Activated CD8-positive, alpha-beta T cell treated with anti-CD3 and anti-CD28 coated beads for 36 hours (primary cell): ENCODE data around the gene MKNK1. TPM values are rescaled to one million over a fixed set of nuclear protein-coding genes. Genes with fewer than 3 reads are reported as not detected.
A peak's percentile ranks its signal among the peaks of the same experiment; 100 is the strongest.

Experiments used
- ATAC-seq: fragments of 200-7000 bp; cut with Tn5 transposase; one replicate; pipeline ENCODE4 v1.10.0; 2021; ENCODE audit warnings: mild to moderate bottlenecking, moderate library complexity
- CTCF ChIA-PET: fragments of 350-600 bp; sonication (Branson Sonifier 250); formaldehyde crosslinking; loops from one replicate; lab custom pipeline; 2021; ENCODE audit warnings: antibody characterized with exemption; lab: Charles Lee
- POLR2A ChIA-PET: fragments of 350-600 bp; sonication (Branson Sonifier 250); formaldehyde crosslinking; loops from one replicate; lab custom pipeline; 2021; ENCODE audit warnings: antibody characterized with exemption; lab: Charles Lee
- DNase-seq: peaks from one replicate; pipeline ENCODE4 v3.0.0-alpha.2; 2020
- H3K27ac Mint-ChIP-seq: one replicate; pipeline ENCODE4 v1.8.0; 2021; ENCODE audit warnings: mild to moderate bottlenecking, mixed read lengths
- H3K27me3 Mint-ChIP-seq: one replicate; pipeline ENCODE4 v1.8.0; 2021; ENCODE audit warnings: mixed read lengths
- H3K36me3 Mint-ChIP-seq: one replicate; pipeline ENCODE4 v1.8.0; 2021; ENCODE audit warnings: low read depth, mixed read lengths
- H3K4me1 Mint-ChIP-seq: one replicate; pipeline ENCODE4 v1.8.0; 2021; ENCODE audit warnings: low read depth, mixed read lengths
- H3K4me3 Mint-ChIP-seq: one replicate; pipeline ENCODE4 v1.8.0; 2021; ENCODE audit warnings: mild to moderate bottlenecking, moderate library complexity, mixed read lengths
- H3K9me3 Mint-ChIP-seq: one replicate; pipeline ENCODE4 v1.8.0; 2021; ENCODE audit warnings: mixed read lengths
- intact Hi-C: fragments of 100-400 bp; cut with micrococcal nuclease; formaldehyde crosslinking; loops from one replicate; pipeline ENCODE4 v1.10.0; 2022
- total RNA-seq, 2 experiments: library from RNA; stranded (reverse); gene quantifications; one replicate each; pipeline ENCODE4 v1.2.3, GENCODE V29; 2021
- TF ChIP-seq, protein P1 (sequence below): fragments of 200-600 bp; IDR thresholded peaks from one replicate; pipeline ENCODE4 v1.8.0; 2022; ENCODE audit warnings: antibody characterized with exemption, mild to moderate bottlenecking

Gene MKNK1
- total RNA-seq, 2 experiments from 2014 or later, result 31.1 to 35.5 TPM

DNA sequence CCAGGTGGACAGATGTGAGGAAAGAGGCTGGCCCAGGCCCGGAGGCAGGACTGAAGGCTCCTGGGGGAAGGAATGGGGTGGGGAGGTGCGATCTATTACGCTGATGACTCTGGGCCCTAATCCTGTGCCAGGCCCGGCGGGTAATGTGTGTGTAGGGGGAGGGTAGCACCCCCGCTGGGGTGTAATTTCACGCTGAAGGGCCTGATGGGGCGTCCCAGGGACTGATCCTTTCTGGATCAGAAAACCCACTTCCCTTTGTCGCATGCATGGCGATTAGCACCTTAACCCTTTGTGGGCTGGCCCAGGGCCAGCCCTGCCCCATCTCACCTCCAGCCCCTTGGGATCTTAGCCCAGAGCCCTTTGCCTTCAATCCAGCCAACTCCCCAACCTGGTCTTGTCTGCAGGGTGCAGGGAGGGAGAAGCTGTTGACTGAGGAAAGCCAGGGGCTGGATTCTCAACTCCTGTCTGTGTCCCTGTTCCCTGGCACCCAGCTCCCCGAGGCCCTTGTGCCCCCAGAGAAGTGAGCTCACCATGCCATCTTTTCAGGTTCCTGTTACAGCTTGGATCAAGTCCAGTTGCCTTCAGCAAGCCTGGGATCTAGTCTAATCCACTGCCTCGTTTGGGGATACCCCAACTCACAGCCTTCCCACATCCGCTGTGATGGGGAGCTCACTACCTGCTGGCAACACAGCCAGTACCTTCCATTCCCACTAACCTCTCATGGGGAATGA, 78.7 kb downstream of the MKNK1 start:
- ATAC-seq, result no peak
- POLR2A ChIA-PET, result interaction anchor here (1.3 to 1.4 kb wide), 2 partner anchors 78 to 80 kb away, joined by 3 read pairs; no protein-coding TSS in a partner anchor
- peaks cover 35% of the 10 kb centered on the region for H3K27me3 Mint-ChIP-seq
- CTCF ChIA-PET, result interaction anchor here (0.7 to 6.6 kb wide), 10 partner anchors 8 to 200 kb away, joined by 3 to 128 read pairs (median 14); partner anchors contain the start of gene DMBX1
- no peak for DNase-seq
- H3K36me3 Mint-ChIP-seq, result no peaks in the 10 kb centered on the region
- H3K4me1 Mint-ChIP-seq, result peaks cover 28% of the 10 kb centered on the region
- H3K4me3 Mint-ChIP-seq, result no peak overlapping the region
- TF ChIP-seq, protein P1, sequence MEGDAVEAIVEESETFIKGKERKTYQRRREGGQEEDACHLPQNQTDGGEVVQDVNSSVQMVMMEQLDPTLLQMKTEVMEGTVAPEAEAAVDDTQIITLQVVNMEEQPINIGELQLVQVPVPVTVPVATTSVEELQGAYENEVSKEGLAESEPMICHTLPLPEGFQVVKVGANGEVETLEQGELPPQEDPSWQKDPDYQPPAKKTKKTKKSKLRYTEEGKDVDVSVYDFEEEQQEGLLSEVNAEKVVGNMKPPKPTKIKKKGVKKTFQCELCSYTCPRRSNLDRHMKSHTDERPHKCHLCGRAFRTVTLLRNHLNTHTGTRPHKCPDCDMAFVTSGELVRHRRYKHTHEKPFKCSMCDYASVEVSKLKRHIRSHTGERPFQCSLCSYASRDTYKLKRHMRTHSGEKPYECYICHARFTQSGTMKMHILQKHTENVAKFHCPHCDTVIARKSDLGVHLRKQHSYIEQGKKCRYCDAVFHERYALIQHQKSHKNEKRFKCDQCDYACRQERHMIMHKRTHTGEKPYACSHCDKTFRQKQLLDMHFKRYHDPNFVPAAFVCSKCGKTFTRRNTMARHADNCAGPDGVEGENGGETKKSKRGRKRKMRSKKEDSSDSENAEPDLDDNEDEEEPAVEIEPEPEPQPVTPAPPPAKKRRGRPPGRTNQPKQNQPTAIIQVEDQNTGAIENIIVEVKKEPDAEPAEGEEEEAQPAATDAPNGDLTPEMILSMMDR, result no peak
- no peak overlapping the region for H3K27ac Mint-ChIP-seq
- H3K9me3 Mint-ChIP-seq, result no peaks in the 10 kb centered on the region
- intact Hi-C loops, result no loop called here

- TF ChIP-seq, protein P1, result no peak
- H3K36me3 Mint-ChIP-seq, result no peaks in the 10 kb centered on the region
- no peaks in the 10 kb centered on the region for H3K9me3 Mint-ChIP-seq
- intact Hi-C loops, result no loop called here
- peaks cover 28% of the 10 kb centered on the region for H3K4me1 Mint-ChIP-seq
- no peak for DNase-seq
- H3K4me3 Mint-ChIP-seq, result no peak overlapping the region
- ChIA-PET CTCF (interaction anchor here (2.0 to 6.6 kb wide), 4 partner anchors 36 to 79 kb away, joined by 7 to 128 read pairs (median 45); partner anchors contain the start of gene DMBX1), POLR2A (no interaction called here)
- H3K27me3 Mint-ChIP-seq, result peaks cover 35% of the 10 kb centered on the region
- no peak overlapping the region for H3K27ac Mint-ChIP-seq
- ATAC-seq, result no peak
These were observed 79.2 kb downstream of the MKNK1 start for GRCh38 chr1:46524843-46525242.

DNA sequence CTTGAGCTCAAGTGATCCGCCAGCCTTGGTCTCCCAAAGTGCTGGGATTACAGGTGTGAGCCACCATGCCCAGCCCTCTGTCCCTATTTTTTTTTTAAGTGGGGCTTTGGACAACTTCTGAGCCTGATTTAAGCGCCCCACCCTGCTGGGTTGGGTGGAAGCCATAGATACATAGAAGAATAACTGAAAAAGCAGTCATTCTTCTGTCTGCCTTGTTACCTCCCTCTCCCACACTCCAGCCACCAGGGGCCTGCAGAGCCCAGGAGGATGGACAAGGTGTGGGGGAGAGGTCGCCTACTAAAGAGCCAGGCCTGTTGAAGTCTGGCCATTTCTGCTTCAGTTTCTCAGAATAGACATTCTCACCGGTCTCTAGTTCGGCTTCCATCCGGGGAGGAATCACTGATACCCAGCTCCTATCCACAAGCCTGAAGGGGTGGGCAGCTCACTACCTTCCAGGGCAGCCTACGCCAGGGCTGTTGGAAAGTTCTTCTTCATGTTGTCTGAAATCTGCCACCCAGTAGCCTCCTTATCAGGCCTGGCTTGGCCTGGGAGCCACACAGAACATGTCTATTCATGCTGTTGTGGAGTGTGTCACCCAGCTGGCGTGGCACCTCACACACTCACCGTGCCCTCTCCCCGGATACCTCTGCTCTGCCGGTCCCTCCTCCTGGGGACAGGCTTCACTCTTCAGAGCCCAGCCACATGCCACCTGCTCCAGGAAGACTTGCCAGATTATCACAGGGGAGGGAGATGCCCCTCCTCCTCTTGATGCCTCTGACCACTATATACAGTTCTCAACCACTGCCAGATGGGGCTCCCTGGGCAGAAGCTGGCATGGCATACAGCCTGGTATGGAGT, 80.3 kb downstream of the MKNK1 start:
- peaks cover 27% of the 10 kb centered on the region for H3K27me3 Mint-ChIP-seq
- H3K27ac Mint-ChIP-seq, result no peak overlapping the region
- intact Hi-C loops, result no loop called here
- no peaks in the 10 kb centered on the region for H3K9me3 Mint-ChIP-seq
- TF ChIP-seq, protein P1, result no peak
- peaks cover 20% of the 10 kb centered on the region for H3K4me1 Mint-ChIP-seq
- no peak overlapping the region for H3K4me3 Mint-ChIP-seq
- ATAC-seq, result no peak
- CTCF ChIA-PET, result interaction anchor here (2.0 to 2.2 kb wide), 2 partner anchors 46 to 77 kb away, joined by 7 to 14 read pairs; no protein-coding TSS in a partner anchor
- POLR2A ChIA-PET, result no interaction called here
- no peak for DNase-seq
- no peaks in the 10 kb centered on the region for H3K36me3 Mint-ChIP-seq

GRCh38 chr1:46522969-46523320, 81.1 kb downstream of the MKNK1 start:
- H3K36me3 Mint-ChIP-seq, result no peaks in the 10 kb centered on the region
- no peaks in the 10 kb centered on the region for H3K9me3 Mint-ChIP-seq
- peaks cover 25% of the 10 kb centered on the region for H3K27me3 Mint-ChIP-seq
- TF ChIP-seq, protein P1, result no peak
- H3K27ac Mint-ChIP-seq, result peak overlapping the region; percentile 75
- POLR2A ChIA-PET, result interaction anchor here (0.9 to 1.2 kb wide), 2 partner anchors 43 to 78 kb away, joined by 3 to 6 read pairs; no protein-coding TSS in a partner anchor
- peaks cover 13% of the 10 kb centered on the region for H3K4me1 Mint-ChIP-seq
- no peak overlapping the region for H3K4me3 Mint-ChIP-seq
- intact Hi-C loops, result no loop called here
- DNase-seq, result no peak
- no peak for ATAC-seq
- CTCF ChIA-PET, result interaction anchor here (1.0 to 2.2 kb wide), 4 partner anchors 13 to 76 kb away, joined by 4 to 14 read pairs (median 6); a partner anchor contains a TSS
